Measurements from ENCODE around the gene TRPM5.

Gene TRPM5

DNA sequence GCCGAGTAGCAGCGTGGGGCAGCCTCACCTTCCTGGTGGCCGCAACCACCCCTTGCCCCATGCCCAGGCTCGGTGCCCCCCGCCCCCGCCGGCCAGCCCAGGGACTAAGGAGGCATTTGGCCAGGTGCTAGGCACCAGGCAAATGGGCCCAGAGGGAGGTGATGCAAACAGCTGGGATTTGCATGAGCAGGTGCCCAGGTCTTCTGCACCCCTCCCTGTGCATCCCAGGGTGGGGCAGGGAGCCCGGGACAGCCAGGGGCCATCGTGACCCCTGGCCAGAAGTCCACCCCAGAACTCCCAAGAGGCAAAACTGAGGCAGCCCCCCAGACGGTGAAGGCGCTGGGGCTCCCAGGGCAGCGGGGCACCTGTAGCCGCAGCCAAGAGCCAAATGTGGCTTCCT is 18.1 kb downstream of the TRPM5 start:
- intact Hi-C loops (cut with DNase I; ENCODE audit: low total_unique reads) = loop anchor here (10.0 kb wide), 1 partner anchor 469 kb away; no protein-coding TSS in a partner anchor
- no peaks in the 10 kb centered on the region for H3K36me3 ChIP-seq
- H3K4me1 ChIP-seq = no peaks in the 10 kb centered on the region
- TF ChIP-seq, protein P1, sequence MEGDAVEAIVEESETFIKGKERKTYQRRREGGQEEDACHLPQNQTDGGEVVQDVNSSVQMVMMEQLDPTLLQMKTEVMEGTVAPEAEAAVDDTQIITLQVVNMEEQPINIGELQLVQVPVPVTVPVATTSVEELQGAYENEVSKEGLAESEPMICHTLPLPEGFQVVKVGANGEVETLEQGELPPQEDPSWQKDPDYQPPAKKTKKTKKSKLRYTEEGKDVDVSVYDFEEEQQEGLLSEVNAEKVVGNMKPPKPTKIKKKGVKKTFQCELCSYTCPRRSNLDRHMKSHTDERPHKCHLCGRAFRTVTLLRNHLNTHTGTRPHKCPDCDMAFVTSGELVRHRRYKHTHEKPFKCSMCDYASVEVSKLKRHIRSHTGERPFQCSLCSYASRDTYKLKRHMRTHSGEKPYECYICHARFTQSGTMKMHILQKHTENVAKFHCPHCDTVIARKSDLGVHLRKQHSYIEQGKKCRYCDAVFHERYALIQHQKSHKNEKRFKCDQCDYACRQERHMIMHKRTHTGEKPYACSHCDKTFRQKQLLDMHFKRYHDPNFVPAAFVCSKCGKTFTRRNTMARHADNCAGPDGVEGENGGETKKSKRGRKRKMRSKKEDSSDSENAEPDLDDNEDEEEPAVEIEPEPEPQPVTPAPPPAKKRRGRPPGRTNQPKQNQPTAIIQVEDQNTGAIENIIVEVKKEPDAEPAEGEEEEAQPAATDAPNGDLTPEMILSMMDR (IDR thresholded peaks at IDR 0.05) = no peak
- H3K27ac ChIP-seq = no peak overlapping the region
- no peak for DNase-seq
- H3K4me3 ChIP-seq = no peak overlapping the region
- H3K27me3 ChIP-seq = peaks cover 0 to 55% of the 10 kb centered on the region in 2 donors
- no peaks in the 10 kb centered on the region for H3K9me3 ChIP-seq

- Histone ChIP-seq H3K36me3 (no peaks in the 10 kb centered on the region), H3K4me3 (no peak overlapping the region), H3K27ac (no peak overlapping the region), H3K9me3 (no peaks in the 10 kb centered on the region), H3K4me1 (peaks cover 0 to 6% (median 1%) of the 10 kb centered on the region in 4 donors), H3K27me3 (peaks cover 0 to 60% of the 10 kb centered on the region in 2 donors)
- DNase-seq = no peak
- intact Hi-C loops (cut with DNase I; ENCODE audit: low total_unique reads) = loop anchor here (2.0 to 10.0 kb wide), 2 partner anchors 123 to 469 kb away; partner anchors contain the start of gene TSPAN32
- TF ChIP-seq, protein P1 (IDR thresholded peaks at IDR 0.05) = no peak
Measured at GRCh38 chr11:2425506-2425905, 18.8 kb downstream of the TRPM5 start.

DNA sequence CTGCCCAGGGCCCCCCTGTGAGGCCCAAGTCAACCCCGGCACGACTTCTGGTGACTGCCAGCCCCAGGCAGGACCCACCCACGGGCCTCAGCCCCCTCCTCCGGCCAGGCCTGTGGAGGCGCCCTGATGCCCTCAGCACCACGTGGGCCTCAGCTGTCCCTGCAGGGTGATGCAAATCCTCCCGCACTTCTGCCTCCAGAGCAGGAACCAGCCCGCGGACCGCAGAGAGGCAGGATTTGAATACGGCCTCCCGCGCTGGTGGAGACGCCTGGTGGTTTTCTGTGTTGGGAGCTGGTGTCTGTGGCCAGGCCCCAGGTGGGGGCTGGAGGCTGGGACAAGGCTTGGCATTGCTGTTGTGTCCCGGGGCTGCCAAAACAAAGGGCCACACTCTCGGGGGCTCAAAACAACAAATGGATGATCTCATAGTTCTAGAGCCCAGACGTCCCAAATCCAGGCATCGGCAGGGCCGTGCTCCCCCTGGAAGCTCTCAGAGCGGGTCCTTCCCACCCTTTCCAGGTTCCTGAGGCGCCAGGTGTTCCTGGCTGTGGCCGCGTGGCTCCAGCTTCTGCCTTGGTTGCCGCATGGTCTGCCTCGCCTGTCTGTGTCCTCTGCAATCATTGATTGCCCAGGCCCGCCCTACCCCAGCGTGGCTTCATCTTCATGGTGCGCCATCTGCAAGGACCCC is 19.4 kb downstream of the TRPM5 start:
- Histone ChIP-seq H3K4me3 (no peak overlapping the region), H3K9me3 (no peaks in the 10 kb centered on the region), H3K27me3 (peaks cover 0 to 60% of the 10 kb centered on the region in 2 donors), H3K27ac (no peak overlapping the region), H3K4me1 (peaks cover 0 to 7% (median 3%) of the 10 kb centered on the region in 4 donors), H3K36me3 (no peaks in the 10 kb centered on the region)
- intact Hi-C loops (cut with DNase I; ENCODE audit: low total_unique reads) = loop anchor here (2.0 to 10.0 kb wide), 2 partner anchors 122 to 470 kb away; partner anchors contain the start of gene TSPAN32
- TF ChIP-seq, protein P1 (IDR thresholded peaks at IDR 0.05) = no peak
- no peak for DNase-seq

DNA sequence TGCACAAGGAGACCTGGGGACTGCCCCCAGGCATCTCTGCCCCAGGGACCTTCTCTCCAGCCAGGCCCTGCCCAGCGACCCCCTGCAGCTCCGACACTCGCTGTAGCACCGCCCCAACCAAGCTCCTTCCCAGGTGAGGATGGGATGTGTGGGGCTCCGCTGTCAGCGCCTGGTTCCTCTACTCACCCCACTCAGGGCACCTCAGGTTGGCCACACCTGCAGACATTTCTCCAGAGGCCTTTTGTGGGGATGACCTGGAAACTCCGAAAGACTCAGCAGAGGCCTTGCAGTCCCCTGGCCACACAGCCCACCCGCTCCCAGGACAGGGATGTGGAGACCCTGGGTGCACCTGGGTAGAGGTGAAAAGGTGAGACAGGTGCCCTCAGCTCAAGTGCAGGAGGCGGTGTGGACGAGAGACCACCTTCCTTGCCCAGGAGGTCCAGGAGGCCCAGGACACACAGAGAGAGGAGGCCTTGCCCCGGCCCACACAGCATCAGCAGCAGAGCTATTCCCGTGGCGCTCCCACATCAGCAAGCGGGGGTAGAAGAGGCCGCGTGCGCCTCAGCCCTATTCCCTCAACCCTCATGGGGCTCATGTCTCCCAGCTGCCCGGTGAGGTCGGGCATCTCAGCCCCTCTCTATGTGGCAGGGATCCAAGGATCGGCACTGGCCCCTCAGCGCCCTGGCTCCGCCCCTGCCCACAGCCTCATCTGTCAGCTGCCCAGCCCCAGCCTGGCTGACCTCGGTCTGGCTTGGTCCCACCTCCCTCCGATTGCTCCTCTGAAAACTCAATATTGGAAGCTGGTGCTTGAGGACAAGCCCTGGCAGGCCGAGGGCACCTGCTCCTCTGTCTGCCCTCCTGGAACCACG is 20.9 kb downstream of the TRPM5 start:
- TF ChIP-seq, protein P1 (IDR thresholded peaks at IDR 0.05) = no peak
- H3K27me3 ChIP-seq = peaks cover 0 to 60% of the 10 kb centered on the region in 2 donors
- H3K4me3 ChIP-seq = no peak overlapping the region
- H3K36me3 ChIP-seq = no peaks in the 10 kb centered on the region
- intact Hi-C loops (cut with DNase I; ENCODE audit: low total_unique reads) = loop anchor here (2.0 to 10.0 kb wide), 2 partner anchors 121 to 471 kb away; partner anchors contain the start of gene TSPAN32
- DNase-seq = no peak
- H3K9me3 ChIP-seq = no peaks in the 10 kb centered on the region
- H3K4me1 ChIP-seq = peaks cover 0 to 11% (median 3%) of the 10 kb centered on the region in 4 donors
- H3K27ac ChIP-seq = no peak overlapping the region

- Histone ChIP-seq H3K27ac (no peak overlapping the region), H3K36me3 (no peaks in the 10 kb centered on the region), H3K9me3 (no peaks in the 10 kb centered on the region), H3K4me1 (peaks cover 0 to 11% (median 3%) of the 10 kb centered on the region in 4 donors), H3K4me3 (no peak overlapping the region), H3K27me3 (peaks cover 0 to 63% of the 10 kb centered on the region in 2 donors)
- no peak for DNase-seq
- intact Hi-C loops (cut with DNase I; ENCODE audit: low total_unique reads) = loop anchor here (10.0 kb wide), 1 partner anchor 472 kb away; no protein-coding TSS in a partner anchor
- TF ChIP-seq, protein P1 (IDR thresholded peaks at IDR 0.05) = no peak
Measured at GRCh38 chr11:2422461-2423156, 21.7 kb downstream of the TRPM5 start.

Data from tibial artery (tissue), 4 donors.